Frontal cortex (tissue), 4 donors: ENCODE measurements around the gene CCDC28B. TPM values are rescaled to one million over a fixed set of nuclear protein-coding genes. Genes with fewer than 3 reads are reported as not detected.
"Not testable (repeated sequence)": the region's sequence is repeated elsewhere in the genome, so short reads cannot be mapped to it uniquely, and the experiment has no call there.

ENCODE experiments used
- DNase-seq, 2 donors: peaks; one replicate each; pipeline ENCODE4 v3.0.0; 2012; ENCODE audit warnings: low spot score in 2 of 2
- FAIRE-seq: peaks from 2 replicates; lab custom pipeline; 2012; peaks lifted over from hg19 to GRCh38; lab: Jason Lieb, UNC
- total RNA-seq: library from RNA; depleted of rRNA; stranded (reverse); fragments of >200 nt; gene quantifications from one replicate; pipeline ENCODE4 v1.2.3, GENCODE V29; 2014
- donor health status: control.
- donor health status: control.
- donor health status: control.

CCDC28B gene
- total RNA-seq = 34.2 TPM

DNA sequence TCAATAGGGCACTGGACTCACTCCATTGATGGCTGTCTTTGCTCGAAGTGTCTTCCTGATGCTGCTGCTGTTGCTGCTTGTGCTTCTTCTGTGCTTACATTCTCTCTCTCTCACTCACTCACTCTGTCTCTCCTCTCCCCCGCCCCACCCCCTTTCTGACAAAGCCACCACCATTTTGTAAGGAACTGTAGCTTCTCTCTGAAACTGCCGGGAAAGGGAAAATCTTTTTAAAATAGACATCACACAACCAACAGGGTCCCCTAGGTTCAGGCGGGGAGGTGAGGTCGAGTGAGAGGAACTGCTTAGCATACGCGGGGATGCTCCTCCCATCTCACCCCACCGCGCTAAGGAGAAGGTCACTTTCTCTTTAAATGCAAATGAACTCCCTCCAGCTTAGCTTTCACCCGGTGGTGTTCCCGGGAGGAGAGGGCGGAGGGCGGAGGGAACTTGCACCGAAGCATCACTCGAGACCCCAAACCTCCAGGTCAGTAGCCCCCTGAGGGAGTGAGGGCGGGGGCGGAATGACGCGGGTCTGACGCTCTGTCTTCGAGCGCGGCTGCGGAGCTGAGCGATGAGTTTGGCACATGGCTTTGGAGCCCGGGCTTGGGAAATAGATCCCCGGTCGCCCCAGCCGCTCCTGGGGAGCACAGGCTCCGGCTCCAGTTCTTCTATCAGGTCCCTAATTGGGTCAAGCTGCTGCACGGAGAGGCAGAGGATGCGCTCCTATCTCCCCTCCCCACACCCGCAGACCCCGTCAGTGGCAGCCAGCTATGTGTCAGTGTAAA lies at the start of gene CCDC28B:
Gene CCDC28B, plus strand, starts transcription at position 370 of the 785 bp plus-strand sequence. CDS start 1,341 bp downstream, outside the sequence.
- no peak for FAIRE-seq

DNA sequence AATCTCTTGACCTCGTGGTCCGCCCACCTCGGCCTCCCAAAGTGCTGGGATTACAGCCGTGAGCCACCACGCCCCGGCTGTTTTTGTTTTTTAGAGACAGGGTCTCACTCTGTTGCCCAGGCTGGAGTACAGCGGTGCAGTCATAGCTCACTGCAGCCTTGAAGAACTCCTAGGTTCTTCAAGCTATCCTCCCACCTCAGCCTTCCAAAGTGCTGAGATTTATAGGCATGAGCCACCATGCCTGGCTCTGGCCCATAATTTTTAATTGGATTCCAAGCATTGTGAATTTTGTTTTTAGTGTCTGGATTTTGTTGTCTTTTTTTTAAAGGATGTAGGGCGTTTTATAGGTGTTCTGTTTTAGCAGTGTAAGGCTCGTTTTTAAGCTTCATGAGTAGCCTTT lies 49.5 kb upstream of the CCDC28B start:
- DNase-seq = no peak
- no peak for FAIRE-seq

More for the DNA sequence above, at the start of gene CCDC28B:
- DNase-seq = peak; percentile 59 to 79

- FAIRE-seq (no peak), DNase-seq (peak in 1 of 2 donors; percentile 16)
Measured at GRCh38 chr1:32151319-32151787, 49.0 kb upstream of the CCDC28B start.

- DNase-seq (no peak), FAIRE-seq (no peak)
Measured at GRCh38 chr1:32159189-32159588, 41.2 kb upstream of the CCDC28B start.

DNA sequence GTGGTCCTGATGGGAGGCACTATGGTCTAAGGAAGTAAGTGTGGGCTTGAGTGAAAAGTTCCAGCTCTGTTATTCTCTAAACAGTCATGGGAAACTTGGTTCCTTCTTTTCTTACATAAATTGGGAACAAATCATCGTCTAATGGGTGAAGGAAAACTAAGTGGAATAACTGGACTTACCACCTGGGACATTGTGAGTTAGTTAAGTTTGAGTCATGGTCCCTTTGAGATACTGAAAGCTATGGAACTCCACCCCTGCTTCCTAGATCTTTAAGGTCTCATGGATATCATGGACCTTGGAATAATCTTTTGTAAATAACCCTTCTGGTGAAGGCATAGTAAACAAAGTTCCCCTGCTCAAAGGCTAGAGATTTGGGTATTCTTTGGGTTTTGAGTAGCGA lies 37.0 kb upstream of the CCDC28B start:
- DNase-seq (no peak), FAIRE-seq (no peak)

DNA sequence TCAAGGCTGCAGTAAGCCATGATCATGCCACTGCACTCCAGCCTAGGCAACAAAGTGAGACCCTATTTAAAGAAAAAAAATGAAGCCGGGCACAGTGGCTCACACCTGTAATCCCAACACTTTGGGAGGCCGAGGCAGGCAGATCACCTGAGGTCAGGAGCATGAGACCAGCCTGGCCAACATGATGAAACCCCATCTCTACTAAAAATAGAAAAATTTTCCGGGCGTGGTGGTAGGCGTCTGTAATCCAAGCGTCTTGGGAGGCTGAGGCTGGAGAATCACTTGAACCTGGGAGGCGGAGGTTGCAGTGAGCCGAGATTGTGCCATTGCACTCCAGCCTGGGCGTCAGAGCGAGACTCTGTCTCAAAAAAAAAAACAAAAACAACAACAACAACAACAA lies 34.8 kb upstream of the CCDC28B start:
- not testable (repeated sequence) for DNase-seq, FAIRE-seq

DNA sequence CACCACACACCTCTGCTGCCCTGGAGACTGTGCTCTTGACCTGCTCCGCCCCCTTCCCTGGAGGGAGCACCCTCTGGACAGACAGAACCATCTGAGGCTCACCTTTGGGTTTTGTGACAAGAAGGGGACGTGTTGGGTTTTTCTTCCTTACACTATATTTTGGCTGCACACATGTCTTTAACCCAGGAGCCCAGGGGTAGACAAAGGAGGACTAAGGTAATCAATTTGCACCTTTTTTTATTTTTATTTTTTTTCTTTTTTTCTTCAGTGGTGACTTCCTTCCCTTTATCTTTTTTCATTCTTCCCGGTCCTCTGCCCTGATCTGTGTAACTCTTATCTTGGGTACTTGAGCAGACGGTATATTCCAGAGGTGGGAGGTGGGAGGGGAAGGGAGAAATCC lies 29.4 kb upstream of the CCDC28B start:
- FAIRE-seq = no peak
- no peak for DNase-seq

DNA sequence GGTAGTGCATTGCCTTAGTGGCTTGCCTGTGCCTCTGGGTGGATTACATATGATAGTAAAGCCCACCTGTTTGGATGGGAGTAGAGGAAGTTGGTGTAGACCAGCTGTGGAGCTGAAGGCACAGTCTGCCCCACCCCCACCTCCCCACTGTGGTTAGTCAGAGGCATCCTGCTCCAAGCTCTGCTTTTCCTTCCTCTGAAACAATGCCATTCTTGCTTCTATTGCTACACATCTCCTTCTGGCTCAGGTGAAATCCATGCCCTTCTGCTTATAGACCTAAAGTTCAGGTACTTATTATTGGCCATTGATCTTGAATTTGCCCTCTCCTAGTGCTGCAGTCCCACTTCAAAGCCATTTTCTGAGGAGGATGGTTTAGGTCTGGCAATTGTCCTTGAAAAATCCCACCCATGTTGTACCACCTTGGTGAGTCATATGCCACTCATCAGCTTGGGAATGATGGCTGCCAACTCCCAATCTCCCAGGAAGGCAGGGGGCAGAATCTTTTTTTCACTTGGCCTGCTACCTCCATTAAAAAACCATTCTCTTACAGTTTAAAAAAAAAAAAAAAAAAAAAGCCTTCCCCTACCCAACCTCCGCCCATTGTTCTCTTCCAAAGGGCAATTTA lies 27.7 kb upstream of the CCDC28B start:
- DNase-seq = no peak
- FAIRE-seq = no peak

DNA sequence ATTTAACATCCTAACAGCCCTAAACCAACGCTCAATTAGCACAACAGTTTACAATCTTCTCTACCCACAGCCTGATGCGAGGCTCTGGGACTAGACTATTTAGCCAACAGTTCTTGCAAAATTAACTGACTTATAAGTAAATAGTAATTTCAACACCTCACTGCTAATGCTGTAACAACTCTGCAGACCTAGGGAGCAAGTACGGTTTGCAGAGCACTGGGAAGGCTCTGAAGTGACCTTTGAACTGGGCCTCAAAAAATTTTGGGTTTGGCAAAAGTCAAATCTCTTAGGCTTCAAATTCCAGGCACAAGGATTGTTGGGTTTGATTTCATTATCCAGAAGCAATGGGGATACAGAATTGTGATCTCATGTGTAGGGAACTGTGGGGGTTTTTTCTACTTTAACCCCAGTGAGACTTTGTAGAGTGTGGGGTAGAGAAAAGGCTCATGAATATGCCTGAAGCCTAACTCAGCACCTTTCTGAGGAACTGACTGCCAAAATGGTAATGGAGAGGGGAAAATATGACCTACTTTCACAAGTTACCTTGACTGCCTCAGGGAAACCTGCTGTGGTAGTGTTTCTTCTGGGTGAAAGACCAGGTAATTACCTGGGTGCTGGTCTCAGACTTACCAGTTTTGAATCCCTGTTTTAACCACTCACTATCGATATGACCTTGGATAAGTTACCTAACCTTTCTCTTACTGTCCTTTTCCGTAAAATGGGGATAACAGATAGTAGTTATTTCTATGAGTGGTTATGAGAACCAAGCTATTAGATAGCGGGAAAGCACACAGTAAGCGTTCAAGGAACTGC lies 21.8 kb upstream of the CCDC28B start:
- FAIRE-seq (no peak), DNase-seq (no peak)

DNA sequence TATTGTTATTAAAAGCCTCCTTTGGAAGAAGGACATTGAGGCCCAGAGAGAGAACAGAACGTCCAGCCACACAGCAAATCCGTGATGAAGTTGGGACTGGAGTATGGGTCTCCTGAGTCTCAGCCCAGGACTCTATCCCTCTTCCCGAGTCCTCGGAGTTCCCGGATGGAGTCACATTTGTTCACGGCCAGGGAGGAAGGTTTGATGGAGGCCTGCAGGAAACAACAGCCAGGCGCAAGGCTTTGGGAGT lies 21.3 kb upstream of the CCDC28B start:
- FAIRE-seq (no peak), DNase-seq (no peak)

GRCh38 chr1:32179443-32180185 lies 20.8 kb upstream of the CCDC28B start, which contains the start of gene TXLNA:
Gene TXLNA, plus strand, starts transcription at chr1:32179675. Its CDS starts 671 bp downstream, at chr1:32180346.
- DNase-seq = peak; percentile 95 to 97
- no peak for FAIRE-seq

GRCh38 chr1:32180186-32181060 lies 20.0 kb upstream of the CCDC28B start:
- no peak for FAIRE-seq
- DNase-seq = peak in 1 of 2 donors; percentile 53

DNA sequence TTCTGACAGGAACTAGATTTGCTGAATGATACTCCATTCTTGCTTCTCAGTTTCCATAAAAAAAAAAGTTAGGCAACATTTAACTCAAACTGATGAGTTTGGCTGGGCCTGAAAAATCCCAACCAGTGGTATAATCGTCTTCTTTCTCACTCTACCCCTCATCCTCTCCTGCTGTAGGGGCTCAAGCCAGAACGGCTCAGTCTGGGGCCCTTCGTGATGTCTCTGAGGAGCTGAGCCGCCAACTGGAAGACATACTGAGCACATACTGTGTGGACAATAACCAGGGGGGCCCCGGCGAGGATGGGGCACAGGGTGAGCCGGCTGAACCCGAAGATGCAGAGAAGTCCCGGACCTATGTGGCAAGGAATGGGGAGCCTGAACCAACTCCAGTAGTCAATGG lies 19.3 kb upstream of the CCDC28B start:
- no peak for FAIRE-seq
- no peak for DNase-seq

DNA sequence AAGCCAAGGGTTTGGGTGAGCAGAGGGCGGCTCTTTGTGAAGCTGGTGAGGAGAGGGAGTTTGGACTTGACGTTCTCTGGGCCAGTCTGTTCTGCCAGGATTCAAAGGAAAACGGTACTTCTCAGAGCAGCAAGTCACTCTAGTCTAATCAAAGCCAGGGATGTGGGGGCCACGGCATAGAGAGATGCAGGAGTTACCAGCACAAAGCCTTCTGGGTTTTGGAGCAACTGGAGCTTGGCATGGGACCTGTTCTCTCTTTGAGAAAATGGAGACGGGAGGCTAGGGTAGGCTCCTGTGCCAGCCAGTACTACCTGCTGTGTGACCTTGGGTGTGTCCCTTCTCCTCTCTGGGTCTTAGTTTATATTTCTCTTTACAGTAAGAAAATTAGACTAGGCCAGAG lies 18.8 kb upstream of the CCDC28B start:
- FAIRE-seq (no peak), DNase-seq (no peak)

DNA sequence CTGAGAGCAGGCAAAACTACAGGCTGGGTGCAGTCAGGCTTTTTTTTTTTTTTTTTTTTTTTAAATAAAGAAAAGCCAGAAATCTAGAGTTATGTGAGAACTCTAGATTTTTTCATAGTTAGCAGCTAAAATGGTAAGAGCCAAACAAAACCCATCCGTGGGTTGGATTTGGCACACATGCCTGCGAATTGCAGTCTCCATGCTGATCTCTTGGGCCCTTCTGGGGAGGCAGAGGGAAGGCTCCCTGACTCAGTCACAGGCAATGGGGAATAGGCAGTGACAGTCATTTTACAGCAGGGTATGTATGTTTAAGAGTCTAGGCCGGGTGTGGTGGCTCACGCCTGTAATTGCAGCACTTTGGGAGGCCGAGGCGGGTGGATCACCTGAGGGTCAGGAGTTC lies 18.3 kb upstream of the CCDC28B start:
- FAIRE-seq (no peak), DNase-seq (no peak)

DNA sequence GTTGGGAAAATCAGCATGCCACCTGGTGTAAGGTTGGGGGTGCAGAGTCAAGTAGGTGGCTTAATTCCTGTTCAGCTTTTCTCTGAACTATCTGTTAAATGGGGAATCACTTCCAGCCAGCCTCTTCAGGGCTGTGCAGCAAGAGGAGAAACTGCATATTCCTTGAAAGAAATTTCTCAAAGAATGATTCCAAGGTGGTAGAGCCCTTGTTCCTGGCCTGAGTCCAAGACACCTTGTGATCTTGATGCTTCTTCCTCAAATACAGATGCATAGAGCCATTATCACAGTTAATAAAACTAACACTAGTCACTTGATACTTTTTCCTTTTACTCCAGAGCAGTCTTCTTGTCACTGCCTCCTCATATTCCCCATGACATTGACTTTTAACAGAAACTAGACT lies 15.7 kb upstream of the CCDC28B start:
- no peak for FAIRE-seq
- DNase-seq = no peak

- no peak for DNase-seq
- no peak for FAIRE-seq
Measured at GRCh38 chr1:32186077-32186476, 14.3 kb upstream of the CCDC28B start.

DNA sequence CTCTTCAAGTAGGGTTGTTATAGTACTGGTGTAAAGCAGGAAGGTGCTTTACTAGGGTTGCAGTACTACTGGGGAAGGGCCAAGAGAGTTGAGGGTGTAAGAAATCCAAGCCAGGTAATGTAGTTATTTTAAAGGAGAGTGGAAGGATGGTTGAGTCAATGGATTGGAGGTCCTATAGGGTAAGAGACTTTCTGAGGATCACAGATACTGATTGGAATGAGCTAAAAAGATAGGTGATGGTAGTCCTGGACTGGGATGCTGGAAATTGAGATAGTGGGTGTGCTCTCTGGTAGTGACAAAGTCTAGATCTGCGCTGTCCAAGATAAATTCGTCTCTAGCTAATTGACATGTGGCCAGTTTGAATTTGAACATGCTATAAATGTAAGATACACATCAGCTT lies 13.9 kb upstream of the CCDC28B start:
- FAIRE-seq = no peak
- no peak for DNase-seq

DNA sequence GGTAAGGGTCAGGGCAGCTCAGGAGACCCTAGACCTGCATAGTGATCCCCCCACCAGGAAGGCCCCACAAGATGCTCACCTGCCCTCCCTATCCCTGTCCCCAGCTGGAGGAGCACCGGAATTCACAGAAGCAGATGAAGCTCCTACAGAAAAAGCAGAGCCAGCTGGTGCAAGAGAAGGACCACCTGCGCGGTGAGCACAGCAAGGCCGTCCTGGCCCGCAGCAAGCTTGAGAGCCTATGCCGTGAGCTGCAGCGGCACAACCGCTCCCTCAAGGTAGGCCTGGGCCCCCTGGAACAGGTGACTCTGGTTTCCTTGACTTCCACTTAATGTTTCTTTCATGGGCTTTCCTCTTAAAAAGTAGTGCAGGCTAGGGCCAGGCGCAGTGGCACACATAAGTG lies 12.5 kb upstream of the CCDC28B start:
- DNase-seq (no peak), FAIRE-seq (no peak)
